GM23338 (cell line): ENCODE results near the gene ANTXR2. TPM values are rescaled to one million over a fixed set of nuclear protein-coding genes. Genes with fewer than 3 reads are reported as not detected.

Experiments used
- ATAC-seq: fragments of 200-7000 bp; cut with Tn5 transposase; 3 replicates; pipeline ENCODE4 v1.9.1; 2020
- DNase-seq: peaks from one replicate; pipeline ENCODE4 v3.0.0-alpha.2; 2015; ENCODE audit warnings: low spot score
- H2AFZ ChIP-seq: fragments of 200-600 bp; sonication (generic); 2 replicates; pipeline ENCODE4 v1.8.0; 2016; ENCODE audit warnings: antibody characterized with exemption, mild to moderate bottlenecking, moderate library complexity
- H3F3A ChIP-seq: fragments of 200-600 bp; sonication (generic); replicated peaks from 2 replicates; pipeline ENCODE4 v1.8.0; 2017; ENCODE audit warnings: antibody characterized with exemption, mixed run types, low read depth
- H3K27ac ChIP-seq: fragments of 200-600 bp; sonication (generic); 2 replicates; pipeline ENCODE4 v1.6.1; 2016; ENCODE audit warnings: low read depth
- H3K27me3 ChIP-seq: fragments of 200-600 bp; sonication (generic); 2 replicates; pipeline ENCODE4 v1.8.0; 2016; ENCODE audit warnings: mild to moderate bottlenecking, mixed run types, moderate library complexity; ENCODE audit not compliant: insufficient read depth
- H3K36me3 ChIP-seq: fragments of 200-600 bp; sonication (generic); 2 replicates; pipeline ENCODE4 v1.8.0; 2016; ENCODE audit warnings: mild to moderate bottlenecking; ENCODE audit not compliant: insufficient read depth
- H3K4me1 ChIP-seq: fragments of 200-600 bp; sonication (generic); 2 replicates; pipeline ENCODE4 v1.8.0; 2016; ENCODE audit warnings: mild to moderate bottlenecking, moderate library complexity; ENCODE audit not compliant: insufficient read depth
- H3K4me2 ChIP-seq: fragments of 200-600 bp; sonication (generic); 2 replicates; pipeline ENCODE4 v1.7.1; 2017; ENCODE audit warnings: mixed run types
- H3K4me3 ChIP-seq: fragments of 200-600 bp; sonication (generic); 2 replicates; pipeline ENCODE4 v1.6.1; 2016; ENCODE audit warnings: mixed run types
- H3K79me2 ChIP-seq: fragments of 200-600 bp; sonication (generic); replicated peaks from 2 replicates; pipeline ENCODE4 v1.8.0; 2017; ENCODE audit warnings: mild to moderate bottlenecking; ENCODE audit not compliant: insufficient read depth
- H3K9me2 ChIP-seq: fragments of 200-600 bp; sonication (generic); 2 replicates; pipeline ENCODE4 v1.8.0; 2017; ENCODE audit not compliant: insufficient read depth
- H4K20me1 ChIP-seq: fragments of 200-600 bp; sonication (generic); replicated peaks from 2 replicates; pipeline ENCODE4 v1.8.0; 2017; ENCODE audit warnings: mild to moderate bottlenecking; ENCODE audit not compliant: insufficient read depth
- H3K27ac Mint-ChIP-seq: 2 replicates; pipeline ENCODE4 v1.8.0; 2020; ENCODE audit warnings: inconsistent platforms, mild to moderate bottlenecking, moderate library complexity, mixed read lengths
- H3K27me3 Mint-ChIP-seq: 3 replicates; pipeline ENCODE4 v1.8.0; 2022; ENCODE audit warnings: low read depth, mild to moderate bottlenecking, moderate library complexity, mixed read lengths, inconsistent platforms; ENCODE audit not compliant: insufficient read depth, poor library complexity
- H3K36me3 Mint-ChIP-seq: 3 replicates; pipeline ENCODE4 v1.8.0; 2021; ENCODE audit warnings: low read depth, mild to moderate bottlenecking, inconsistent platforms, moderate library complexity, mixed read lengths
- H3K4me1 Mint-ChIP-seq: 3 replicates; pipeline ENCODE4 v1.8.0; 2020; ENCODE audit warnings: mild to moderate bottlenecking, inconsistent platforms, mixed read lengths
- H3K4me3 Mint-ChIP-seq: 3 replicates; pipeline ENCODE4 v1.8.0; 2021; ENCODE audit warnings: moderate library complexity, mild to moderate bottlenecking, inconsistent platforms, mixed read lengths
- H3K9me3 Mint-ChIP-seq: 3 replicates; pipeline ENCODE4 v1.8.0; 2020; ENCODE audit warnings: moderate library complexity, mild to moderate bottlenecking, inconsistent platforms, mixed read lengths
- CREB1 ChIP-seq: fragments of 250-450 bp; sonication (Bioruptor Pico); IDR thresholded peaks from 2 replicates; pipeline ENCODE4 v1.5.0; 2020; ENCODE audit warnings: low read depth, mild to moderate bottlenecking, moderate library complexity
- ETS1 ChIP-seq: IDR thresholded peaks from 2 replicates; pipeline ENCODE4 v1.6.1; 2016; ENCODE audit warnings: antibody characterized with exemption
- EZH2 ChIP-seq: fragments of 200-600 bp; sonication (generic); IDR thresholded peaks from one replicate; pipeline ENCODE4 v1.8.0; 2017; ENCODE audit warnings: antibody characterized with exemption, mild to moderate bottlenecking, low read depth; ENCODE audit not compliant: unreplicated experiment
- EZH2phosphoT487 ChIP-seq: fragments of 200-600 bp; sonication (generic); IDR thresholded peaks from one replicate; pipeline ENCODE4 v1.8.1; 2018; ENCODE audit warnings: antibody characterized with exemption; ENCODE audit not compliant: unreplicated experiment
- JUNB ChIP-seq: IDR thresholded peaks from one replicate; pipeline ENCODE4 v1.6.1; 2016; ENCODE audit warnings: antibody characterized with exemption; ENCODE audit not compliant: unreplicated experiment
- NANOG ChIP-seq: IDR thresholded peaks from 2 replicates; pipeline ENCODE4 v1.6.1; 2016; ENCODE audit warnings: antibody characterized with exemption, borderline replicate concordance
- POLR2AphosphoS5 ChIP-seq: IDR thresholded peaks from 2 replicates; pipeline ENCODE4 v1.6.1; 2016; ENCODE audit warnings: antibody characterized with exemption, low read depth
- STAT1 ChIP-seq: IDR thresholded peaks from one replicate; pipeline ENCODE4 v1.6.1; 2016; ENCODE audit warnings: antibody characterized with exemption; ENCODE audit not compliant: unreplicated experiment
- ZNF114 ChIP-seq: fragments of 250-450 bp; sonication (Bioruptor Pico); IDR thresholded peaks from 2 replicates; pipeline ENCODE4 v1.5.0; 2020; ENCODE audit warnings: mild to moderate bottlenecking, moderate library complexity
- ZNF331 ChIP-seq: fragments of 250-450 bp; sonication (Bioruptor Pico); IDR thresholded peaks from 2 replicates; pipeline ENCODE4 v1.5.0; 2020; ENCODE audit warnings: low read depth, mild to moderate bottlenecking, moderate library complexity
- polyA plus RNA-seq: library from polyadenylated mRNA; unstranded; fragments of >200 nt; fragmentation: Nextera tagmentation; extraction: Ambion mirVana; gene quantifications from 2 replicates; pipeline ENCODE4 v1.2.1, GENCODE V29; 2016
- total RNA-seq: library from RNA; depleted of rRNA; stranded (reverse); fragments of >200 nt; shearing (Covaris generic); gene quantifications from 2 replicates; pipeline ENCODE4 v1.2.3, GENCODE V29; 2014
- TF ChIP-seq, protein P1 (sequence below), 2 experiments: fragments of 200-600 bp in 1 of 2; sonication (generic) in 1 of 2; conservative IDR thresholded peaks; 2 replicates each; pipeline versions ENCODE4 v1.5.1 to v1.6.1; 2016 to 2017; ENCODE audit warnings: antibody characterized with exemption in 2 of 2, low read depth in 2 of 2, mild to moderate bottlenecking in 2 of 2, moderate library complexity in 1 of 2
- TF ChIP-seq, protein P2 (sequence below): fragments of 250-450 bp; sonication (Bioruptor Pico); IDR thresholded peaks from 2 replicates; pipeline ENCODE4 v1.5.0; 2020; ENCODE audit warnings: mild to moderate bottlenecking, moderate library complexity

ANTXR2 gene
- total and polyA plus RNA-seq, 2 experiments from 2014 or later, result 2.0 to 5.3 TPM

DNA sequence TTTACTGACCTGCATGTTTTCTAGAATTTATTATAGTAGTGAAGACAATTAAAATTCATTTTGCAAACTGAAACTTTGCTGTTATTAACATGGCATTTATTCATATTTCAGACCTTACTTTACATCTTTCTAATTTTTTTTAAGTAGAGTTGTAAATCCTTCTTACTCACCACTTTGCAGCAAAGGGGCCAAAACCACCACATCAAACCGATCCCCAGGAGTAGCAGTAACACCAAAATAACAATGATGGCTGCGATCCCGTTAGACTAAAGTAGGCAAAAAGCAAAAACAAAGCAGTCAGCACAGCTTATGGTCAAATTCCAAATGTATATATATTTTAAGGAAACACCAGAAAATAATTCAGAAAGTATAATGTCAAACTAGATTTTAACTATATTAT lies 64.7 kb downstream of the ANTXR2 start (continued):
- no peak for TF ChIP-seq ETS1
- TF ChIP-seq JUNB, result no peak
- no peak for TF ChIP-seq EZH2
- no peak for TF ChIP-seq POLR2AphosphoS5
- no peak for TF ChIP-seq CREB1 (CRISPR knock-in tag)
- TF ChIP-seq EZH2phosphoT487, result no peak
- TF ChIP-seq, protein P1, sequence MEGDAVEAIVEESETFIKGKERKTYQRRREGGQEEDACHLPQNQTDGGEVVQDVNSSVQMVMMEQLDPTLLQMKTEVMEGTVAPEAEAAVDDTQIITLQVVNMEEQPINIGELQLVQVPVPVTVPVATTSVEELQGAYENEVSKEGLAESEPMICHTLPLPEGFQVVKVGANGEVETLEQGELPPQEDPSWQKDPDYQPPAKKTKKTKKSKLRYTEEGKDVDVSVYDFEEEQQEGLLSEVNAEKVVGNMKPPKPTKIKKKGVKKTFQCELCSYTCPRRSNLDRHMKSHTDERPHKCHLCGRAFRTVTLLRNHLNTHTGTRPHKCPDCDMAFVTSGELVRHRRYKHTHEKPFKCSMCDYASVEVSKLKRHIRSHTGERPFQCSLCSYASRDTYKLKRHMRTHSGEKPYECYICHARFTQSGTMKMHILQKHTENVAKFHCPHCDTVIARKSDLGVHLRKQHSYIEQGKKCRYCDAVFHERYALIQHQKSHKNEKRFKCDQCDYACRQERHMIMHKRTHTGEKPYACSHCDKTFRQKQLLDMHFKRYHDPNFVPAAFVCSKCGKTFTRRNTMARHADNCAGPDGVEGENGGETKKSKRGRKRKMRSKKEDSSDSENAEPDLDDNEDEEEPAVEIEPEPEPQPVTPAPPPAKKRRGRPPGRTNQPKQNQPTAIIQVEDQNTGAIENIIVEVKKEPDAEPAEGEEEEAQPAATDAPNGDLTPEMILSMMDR (conservative IDR thresholded peaks at IDR 0.05; ENCODE audit: low read depth in 2 of 2), result no peak
- TF ChIP-seq NANOG, result no peak
- TF ChIP-seq STAT1, result no peak
- TF ChIP-seq ZNF331 (CRISPR knock-in tag), result no peak
- no peak for TF ChIP-seq ZNF114 (CRISPR knock-in tag)

DNA sequence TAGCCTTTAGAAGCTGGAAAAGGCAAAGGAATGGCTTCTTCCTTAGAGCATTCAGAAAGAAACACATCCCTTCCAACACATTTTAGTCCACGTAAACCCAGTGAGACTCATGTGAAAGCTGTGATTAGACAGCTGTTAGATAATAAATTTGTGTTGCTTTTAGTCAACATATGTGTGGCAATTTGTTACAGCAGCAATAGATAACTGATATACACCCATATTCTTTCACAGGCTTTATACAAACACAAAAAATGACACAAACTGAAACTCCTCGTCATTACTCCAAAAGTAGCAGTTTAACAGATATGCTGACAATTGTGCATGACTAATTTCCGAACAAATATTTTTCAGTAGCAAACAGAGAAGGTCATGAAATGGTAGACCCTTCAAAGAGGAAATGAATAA lies 65.3 kb downstream of the ANTXR2 start:
- H3K4me1 ChIP-seq, result peaks cover 5% of the 10 kb centered on the region
- no peak overlapping the region for H3K4me3 Mint-ChIP-seq
- no peaks in the 10 kb centered on the region for H3K79me2 ChIP-seq
- 0 out of 2 replicates have a peak, but pooled peaks cover 4% of the 10 kb centered on the region for H3K36me3 ChIP-seq
- no peak for ATAC-seq
- no peaks in the 10 kb centered on the region for H3K27me3 ChIP-seq
- H3K9me3 Mint-ChIP-seq, result peaks cover 7% of the 10 kb centered on the region
- H3F3A ChIP-seq, result no peaks in the 10 kb centered on the region
- DNase-seq, result no peak
- H4K20me1 ChIP-seq, result no peaks in the 10 kb centered on the region
- no peak overlapping the region for H3K27ac ChIP-seq
- no peaks in the 10 kb centered on the region for H3K27me3 Mint-ChIP-seq
- H3K27ac Mint-ChIP-seq, result no peak overlapping the region
- H3K4me3 ChIP-seq, result no peak overlapping the region
- H3K4me2 ChIP-seq, result no peak overlapping the region
- H3K4me1 Mint-ChIP-seq, result peaks cover 2% of the 10 kb centered on the region; the same call in 2 of the 3 replicates
- peaks cover 7% of the 10 kb centered on the region; the same call in 2 of the 3 replicates for H3K36me3 Mint-ChIP-seq
- H3K9me2 ChIP-seq, result no peaks in the 10 kb centered on the region
- H2AFZ ChIP-seq, result no peak overlapping the region
- TF ChIP-seq CREB1 (CRISPR knock-in tag), result no peak
- no peak for TF ChIP-seq STAT1
- TF ChIP-seq JUNB, result no peak
- TF ChIP-seq, protein P2, sequence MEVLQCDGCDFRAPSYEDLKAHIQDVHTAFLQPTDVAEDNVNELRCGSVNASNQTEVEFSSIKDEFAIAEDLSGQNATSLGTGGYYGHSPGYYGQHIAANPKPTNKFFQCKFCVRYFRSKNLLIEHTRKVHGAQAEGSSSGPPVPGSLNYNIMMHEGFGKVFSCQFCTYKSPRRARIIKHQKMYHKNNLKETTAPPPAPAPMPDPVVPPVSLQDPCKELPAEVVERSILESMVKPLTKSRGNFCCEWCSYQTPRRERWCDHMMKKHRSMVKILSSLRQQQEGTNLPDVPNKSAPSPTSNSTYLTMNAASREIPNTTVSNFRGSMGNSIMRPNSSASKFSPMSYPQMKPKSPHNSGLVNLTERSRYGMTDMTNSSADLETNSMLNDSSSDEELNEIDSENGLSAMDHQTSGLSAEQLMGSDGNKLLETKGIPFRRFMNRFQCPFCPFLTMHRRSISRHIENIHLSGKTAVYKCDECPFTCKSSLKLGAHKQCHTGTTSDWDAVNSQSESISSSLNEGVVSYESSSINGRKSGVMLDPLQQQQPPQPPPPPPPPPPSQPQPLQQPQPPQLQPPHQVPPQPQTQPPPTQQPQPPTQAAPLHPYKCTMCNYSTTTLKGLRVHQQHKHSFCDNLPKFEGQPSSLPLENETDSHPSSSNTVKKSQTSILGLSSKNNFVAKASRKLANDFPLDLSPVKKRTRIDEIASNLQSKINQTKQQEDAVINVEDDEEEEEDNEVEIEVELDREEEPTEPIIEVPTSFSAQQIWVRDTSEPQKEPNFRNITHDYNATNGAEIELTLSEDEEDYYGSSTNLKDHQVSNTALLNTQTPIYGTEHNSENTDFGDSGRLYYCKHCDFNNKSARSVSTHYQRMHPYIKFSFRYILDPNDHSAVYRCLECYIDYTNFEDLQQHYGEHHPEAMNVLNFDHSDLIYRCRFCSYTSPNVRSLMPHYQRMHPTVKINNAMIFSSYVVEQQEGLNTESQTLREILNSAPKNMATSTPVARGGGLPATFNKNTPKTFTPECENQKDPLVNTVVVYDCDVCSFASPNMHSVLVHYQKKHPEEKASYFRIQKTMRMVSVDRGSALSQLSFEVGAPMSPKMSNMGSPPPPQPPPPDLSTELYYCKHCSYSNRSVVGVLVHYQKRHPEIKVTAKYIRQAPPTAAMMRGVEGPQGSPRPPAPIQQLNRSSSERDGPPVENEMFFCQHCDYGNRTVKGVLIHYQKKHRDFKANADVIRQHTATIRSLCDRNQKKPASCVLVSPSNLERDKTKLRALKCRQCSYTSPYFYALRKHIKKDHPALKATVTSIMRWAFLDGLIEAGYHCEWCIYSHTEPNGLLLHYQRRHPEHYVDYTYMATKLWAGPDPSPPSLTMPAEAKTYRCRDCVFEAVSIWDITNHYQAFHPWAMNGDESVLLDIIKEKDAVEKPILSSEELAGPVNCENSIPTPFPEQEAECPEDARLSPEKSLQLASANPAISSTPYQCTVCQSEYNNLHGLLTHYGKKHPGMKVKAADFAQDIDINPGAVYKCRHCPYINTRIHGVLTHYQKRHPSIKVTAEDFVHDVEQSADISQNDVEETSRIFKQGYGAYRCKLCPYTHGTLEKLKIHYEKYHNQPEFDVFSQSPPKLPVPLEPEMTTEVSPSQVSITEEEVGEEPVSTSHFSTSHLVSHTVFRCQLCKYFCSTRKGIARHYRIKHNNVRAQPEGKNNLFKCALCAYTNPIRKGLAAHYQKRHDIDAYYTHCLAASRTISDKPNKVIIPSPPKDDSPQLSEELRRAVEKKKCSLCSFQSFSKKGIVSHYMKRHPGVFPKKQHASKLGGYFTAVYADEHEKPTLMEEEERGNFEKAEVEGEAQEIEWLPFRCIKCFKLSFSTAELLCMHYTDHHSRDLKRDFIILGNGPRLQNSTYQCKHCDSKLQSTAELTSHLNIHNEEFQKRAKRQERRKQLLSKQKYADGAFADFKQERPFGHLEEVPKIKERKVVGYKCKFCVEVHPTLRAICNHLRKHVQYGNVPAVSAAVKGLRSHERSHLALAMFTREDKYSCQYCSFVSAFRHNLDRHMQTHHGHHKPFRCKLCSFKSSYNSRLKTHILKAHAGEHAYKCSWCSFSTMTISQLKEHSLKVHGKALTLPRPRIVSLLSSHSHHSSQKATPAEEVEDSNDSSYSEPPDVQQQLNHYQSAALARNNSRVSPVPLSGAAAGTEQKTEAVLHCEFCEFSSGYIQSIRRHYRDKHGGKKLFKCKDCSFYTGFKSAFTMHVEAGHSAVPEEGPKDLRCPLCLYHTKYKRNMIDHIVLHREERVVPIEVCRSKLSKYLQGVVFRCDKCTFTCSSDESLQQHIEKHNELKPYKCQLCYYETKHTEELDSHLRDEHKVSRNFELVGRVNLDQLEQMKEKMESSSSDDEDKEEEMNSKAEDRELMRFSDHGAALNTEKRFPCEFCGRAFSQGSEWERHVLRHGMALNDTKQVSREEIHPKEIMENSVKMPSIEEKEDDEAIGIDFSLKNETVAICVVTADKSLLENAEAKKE (CRISPR knock-in tag), result no peak
- no peak for TF ChIP-seq POLR2AphosphoS5
- no peak for TF ChIP-seq ETS1
- TF ChIP-seq ZNF114 (CRISPR knock-in tag), result no peak
- TF ChIP-seq, protein P1 (conservative IDR thresholded peaks at IDR 0.05; ENCODE audit: low read depth in 2 of 2), result no peak
